Hepatocyte (in vitro differentiated cells): ENCODE measurements around the gene C2orf68.

ENCODE experiments used
- EZH2phosphoT487 ChIP-seq: fragments of 200-600 bp; sonication (generic); IDR thresholded peaks from one replicate; pipeline ENCODE4 v1.6.1; 2018; ENCODE audit warnings: antibody characterized with exemption, mild to moderate bottlenecking, low read depth, moderate library complexity; ENCODE audit not compliant: unreplicated experiment, severe bottlenecking
- TF ChIP-seq, protein P1 (sequence below): fragments of 200-600 bp; sonication (generic); IDR thresholded peaks from 2 replicates; pipeline ENCODE4 v1.5.1; 2016; ENCODE audit warnings: antibody characterized with exemption, mild to moderate bottlenecking; ENCODE audit not compliant: poor library complexity

- TF ChIP-seq, protein P1, sequence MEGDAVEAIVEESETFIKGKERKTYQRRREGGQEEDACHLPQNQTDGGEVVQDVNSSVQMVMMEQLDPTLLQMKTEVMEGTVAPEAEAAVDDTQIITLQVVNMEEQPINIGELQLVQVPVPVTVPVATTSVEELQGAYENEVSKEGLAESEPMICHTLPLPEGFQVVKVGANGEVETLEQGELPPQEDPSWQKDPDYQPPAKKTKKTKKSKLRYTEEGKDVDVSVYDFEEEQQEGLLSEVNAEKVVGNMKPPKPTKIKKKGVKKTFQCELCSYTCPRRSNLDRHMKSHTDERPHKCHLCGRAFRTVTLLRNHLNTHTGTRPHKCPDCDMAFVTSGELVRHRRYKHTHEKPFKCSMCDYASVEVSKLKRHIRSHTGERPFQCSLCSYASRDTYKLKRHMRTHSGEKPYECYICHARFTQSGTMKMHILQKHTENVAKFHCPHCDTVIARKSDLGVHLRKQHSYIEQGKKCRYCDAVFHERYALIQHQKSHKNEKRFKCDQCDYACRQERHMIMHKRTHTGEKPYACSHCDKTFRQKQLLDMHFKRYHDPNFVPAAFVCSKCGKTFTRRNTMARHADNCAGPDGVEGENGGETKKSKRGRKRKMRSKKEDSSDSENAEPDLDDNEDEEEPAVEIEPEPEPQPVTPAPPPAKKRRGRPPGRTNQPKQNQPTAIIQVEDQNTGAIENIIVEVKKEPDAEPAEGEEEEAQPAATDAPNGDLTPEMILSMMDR, result no peak
- TF ChIP-seq EZH2phosphoT487, result no peak
Observed at GRCh38 chr2:85596486-85597143, 15.3 kb downstream of the C2orf68 start.
